PC-9 (cell line): ENCODE data around the gene VPS16.

Experiments
- EZH2 ChIP-seq: fragments of 200-600 bp; sonication (generic); IDR thresholded peaks from 2 replicates; pipeline ENCODE4 v1.8.0; 2017; ENCODE audit warnings: antibody characterized with exemption, low read depth
- TF ChIP-seq, protein P1 (sequence below): fragments of 200-600 bp; sonication (generic); conservative IDR thresholded peaks from 2 replicates; pipeline ENCODE4 v1.6.1; 2017; ENCODE audit warnings: mixed run types, antibody characterized with exemption, mild to moderate bottlenecking, moderate library complexity

DNA sequence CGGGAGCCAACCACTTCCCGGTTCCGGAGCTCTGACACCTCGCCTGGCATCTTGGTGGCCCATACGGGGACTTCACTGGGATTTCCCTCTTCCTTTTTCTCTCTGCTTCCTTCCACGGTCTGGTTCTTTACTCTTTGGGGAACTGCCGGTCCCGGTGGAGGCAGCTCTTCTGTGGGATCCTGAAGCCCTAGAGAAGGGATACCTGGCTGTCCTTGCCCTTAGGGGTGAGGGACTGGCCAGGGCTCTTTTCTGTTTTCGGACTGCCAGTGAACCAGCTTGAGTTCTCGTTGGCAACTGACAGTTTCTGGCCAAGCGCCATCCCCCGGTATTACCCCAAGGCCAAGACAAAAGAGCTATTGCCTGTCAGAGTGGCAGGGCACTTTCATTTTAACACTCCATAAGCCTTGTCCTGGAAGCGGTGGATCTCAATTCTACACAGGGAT, 39.2 kb upstream of the VPS16 start:
- TF ChIP-seq, protein P1, sequence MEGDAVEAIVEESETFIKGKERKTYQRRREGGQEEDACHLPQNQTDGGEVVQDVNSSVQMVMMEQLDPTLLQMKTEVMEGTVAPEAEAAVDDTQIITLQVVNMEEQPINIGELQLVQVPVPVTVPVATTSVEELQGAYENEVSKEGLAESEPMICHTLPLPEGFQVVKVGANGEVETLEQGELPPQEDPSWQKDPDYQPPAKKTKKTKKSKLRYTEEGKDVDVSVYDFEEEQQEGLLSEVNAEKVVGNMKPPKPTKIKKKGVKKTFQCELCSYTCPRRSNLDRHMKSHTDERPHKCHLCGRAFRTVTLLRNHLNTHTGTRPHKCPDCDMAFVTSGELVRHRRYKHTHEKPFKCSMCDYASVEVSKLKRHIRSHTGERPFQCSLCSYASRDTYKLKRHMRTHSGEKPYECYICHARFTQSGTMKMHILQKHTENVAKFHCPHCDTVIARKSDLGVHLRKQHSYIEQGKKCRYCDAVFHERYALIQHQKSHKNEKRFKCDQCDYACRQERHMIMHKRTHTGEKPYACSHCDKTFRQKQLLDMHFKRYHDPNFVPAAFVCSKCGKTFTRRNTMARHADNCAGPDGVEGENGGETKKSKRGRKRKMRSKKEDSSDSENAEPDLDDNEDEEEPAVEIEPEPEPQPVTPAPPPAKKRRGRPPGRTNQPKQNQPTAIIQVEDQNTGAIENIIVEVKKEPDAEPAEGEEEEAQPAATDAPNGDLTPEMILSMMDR, result no peak
- no peak for TF ChIP-seq EZH2
